HepG2 (cell line): ENCODE data around the gene C1RL. TPM values are rescaled to one million over a fixed set of nuclear protein-coding genes. Genes with fewer than 3 reads are reported as not detected.

ENCODE experiments used
- AGO2 ChIP-seq: fragments of 200-400 bp; formaldehyde crosslinking; optimal IDR thresholded peaks from 2 replicates; pipeline ENCODE3; 2017; ENCODE audit warnings: mild to moderate bottlenecking, low read depth, low read length, moderate library complexity
- ETV5 ChIP-seq: IDR thresholded peaks from 2 replicates; pipeline ENCODE4 v1.6.1; 2018; ENCODE audit warnings: missing biosample characterization, missing genetic modification reagents, inconsistent platforms, borderline replicate concordance
- GABPA ChIP-seq, 2 experiments: IDR thresholded peaks; 2 replicates each; pipeline ENCODE4 v1.6.1; 2011 to 2016; ENCODE audit warnings: low read depth in 2 of 2, low read length in 1 of 2, missing biosample characterization in 1 of 2, missing genetic modification characterization in 1 of 2
- HDAC1 ChIP-seq: sonication (generic); formaldehyde crosslinking; IDR thresholded peaks from 2 replicates; pipeline ENCODE4 v1.5.1; 2020; ENCODE audit warnings: mild to moderate bottlenecking, missing genetic modification reagents
- HNF4G ChIP-seq, 2 experiments: sonication (generic) in 1 of 2; formaldehyde crosslinking in 1 of 2; IDR thresholded peaks; 2 replicates each; pipeline versions ENCODE4 v1.4.0 to v1.6.1; 2011 to 2020; ENCODE audit warnings: borderline replicate concordance in 2 of 2, low read depth in 2 of 2, mild to moderate bottlenecking in 2 of 2, low read length in 1 of 2, missing genetic modification reagents in 1 of 2, moderate library complexity in 1 of 2
- KDM6A ChIP-seq: IDR thresholded peaks from 2 replicates; pipeline ENCODE4 v1.6.1; 2016; ENCODE audit warnings: low read depth
- KLF11 ChIP-seq: IDR thresholded peaks from 2 replicates; pipeline ENCODE4 v1.6.1; 2016; ENCODE audit warnings: missing compliant biosample characterization
- LCORL ChIP-seq, 2 experiments: fragments of 450-650 bp in 1 of 2; sonication (generic) in 1 of 2; formaldehyde crosslinking in 1 of 2; IDR thresholded peaks; 2 replicates each; pipeline versions ENCODE4 v1.5.0 to v1.6.1; 2017 to 2020; ENCODE audit warnings: antibody characterized with exemption in 1 of 2, missing genetic modification reagents in 1 of 2
- NONO ChIP-seq, 2 experiments: fragments of 450-650 bp in 1 of 2; sonication (generic) in 1 of 2; formaldehyde crosslinking in 1 of 2; IDR thresholded peaks in 1 of 2; conservative IDR thresholded peaks in 1 of 2; 2 replicates each; pipeline versions ENCODE4 v1.6.1 to v1.8.0; 2017 to 2022; ENCODE audit warnings: mild to moderate bottlenecking in 1 of 2, missing genetic modification reagents in 1 of 2, moderate library complexity in 1 of 2
- PHF20 ChIP-seq: sonication (generic); formaldehyde crosslinking; IDR thresholded peaks from 2 replicates; pipeline ENCODE4 v1.5.0; 2020; ENCODE audit warnings: mild to moderate bottlenecking, missing genetic modification reagents
- PHF5A ChIP-seq: IDR thresholded peaks from one replicate; pipeline ENCODE4 v1.6.1; 2018; ENCODE audit warnings: low read depth, missing genetic modification reagents; ENCODE audit not compliant: unreplicated experiment
- PITX1 ChIP-seq: sonication (generic); formaldehyde crosslinking; IDR thresholded peaks from 2 replicates; pipeline ENCODE4 v1.5.1; 2020; ENCODE audit warnings: mild to moderate bottlenecking, missing genetic modification reagents
- POGK ChIP-seq: sonication (generic); formaldehyde crosslinking; conservative IDR thresholded peaks from 2 replicates; pipeline ENCODE4 v1.8.0; 2022; ENCODE audit warnings: mild to moderate bottlenecking, moderate library complexity, missing genetic modification reagents
- POGZ ChIP-seq: sonication (generic); formaldehyde crosslinking; IDR thresholded peaks from 2 replicates; pipeline ENCODE4 v1.4.0; 2020; ENCODE audit warnings: mild to moderate bottlenecking, missing genetic modification reagents
- RXRA ChIP-seq: sonication (generic); formaldehyde crosslinking; IDR thresholded peaks from 2 replicates; pipeline ENCODE4 v1.5.1; 2020; ENCODE audit warnings: missing genetic modification reagents
- SP5 ChIP-seq: IDR thresholded peaks from 2 replicates; pipeline ENCODE4 v1.6.1; 2016; ENCODE audit warnings: low read depth, borderline replicate concordance
- SUZ12 ChIP-seq: fragments of 150-350 bp; IDR thresholded peaks from 2 replicates; pipeline ENCODE4 v1.6.1; 2014; ENCODE audit warnings: low read depth, low read length
- TBX2 ChIP-seq: sonication (generic); formaldehyde crosslinking; IDR thresholded peaks from 2 replicates; pipeline ENCODE4 v1.5.0; 2020; ENCODE audit warnings: missing genetic modification reagents, mild to moderate bottlenecking, borderline replicate concordance
- TCF12 ChIP-seq, 2 experiments: fragments of 450-650 bp in 1 of 2; sonication (generic) in 1 of 2; formaldehyde crosslinking in 1 of 2; IDR thresholded peaks; 2 replicates each; pipeline versions ENCODE4 v1.6.1 to v1.8.0; 2017 to 2022; ENCODE audit warnings: antibody characterized with exemption in 1 of 2, mild to moderate bottlenecking in 1 of 2, missing genetic modification reagents in 1 of 2, moderate library complexity in 1 of 2
- ZFP82 ChIP-seq: sonication (generic); formaldehyde crosslinking; IDR thresholded peaks from 2 replicates; pipeline ENCODE4 v1.5.1; 2020; ENCODE audit warnings: mild to moderate bottlenecking, missing genetic modification reagents, borderline replicate concordance
- ZNF12 ChIP-seq: sonication (generic); formaldehyde crosslinking; IDR thresholded peaks from 2 replicates; pipeline ENCODE4 v1.5.0; 2020; ENCODE audit warnings: missing genetic modification reagents
- ZNF160 ChIP-seq: sonication (generic); formaldehyde crosslinking; IDR thresholded peaks from 2 replicates; pipeline ENCODE4 v1.8.0; 2022; ENCODE audit warnings: mild to moderate bottlenecking, inconsistent platforms, missing genetic modification reagents
- ZNF263 ChIP-seq: sonication (generic); formaldehyde crosslinking; IDR thresholded peaks from 2 replicates; pipeline ENCODE4 v1.4.0; 2020; ENCODE audit warnings: missing genetic modification reagents
- ZNF567 ChIP-seq: sonication (generic); formaldehyde crosslinking; IDR thresholded peaks from 2 replicates; pipeline ENCODE4 v1.8.1; 2023; ENCODE audit warnings: mild to moderate bottlenecking, missing genetic modification reagents, borderline replicate concordance
- ZNF614 ChIP-seq: IDR thresholded peaks from 2 replicates; pipeline ENCODE4 v1.6.1; 2018; ENCODE audit warnings: missing biosample characterization, missing genetic modification reagents, inconsistent platforms, borderline replicate concordance
- ZSCAN25 ChIP-seq: sonication (generic); formaldehyde crosslinking; IDR thresholded peaks from 2 replicates; pipeline ENCODE4 v1.8.0; 2022; ENCODE audit warnings: mild to moderate bottlenecking, missing genetic modification reagents
- polyA plus RNA-seq, 8 experiments: library from polyadenylated mRNA; depleted of rRNA in 3 of 8; stranded (reverse) in 7 of 8; unstranded in 1 of 8; fragments of >200 nt; fragmentation: Illumina TruSeq in 4 of 8; extraction: Trizol in 4 of 8; gene quantifications; 2 replicates each; pipeline versions ENCODE4 v1.2.1 to v1.2.3, GENCODE V29; 2011 to 2016; ENCODE audit warnings: low read depth in 4 of 8, missing spikeins in 1 of 8, mixed read lengths in 1 of 8; ENCODE audit not compliant: insufficient read depth in 1 of 8
- total RNA-seq, 5 experiments: library from RNA; depleted of rRNA; stranded (reverse); fragments of >200 nt; fragmentation: Illumina TruSeq; extraction: Trizol; gene quantifications; 2 replicates each; pipeline ENCODE4 v1.2.3, GENCODE V29; 2016; ENCODE audit warnings: low read depth in 1 of 5
- TF ChIP-seq, protein P1 (sequence below): sonication (generic); formaldehyde crosslinking; IDR thresholded peaks from 2 replicates; pipeline ENCODE4 v1.8.1; 2022; ENCODE audit warnings: mild to moderate bottlenecking, missing genetic modification reagents

Gene C1RL
- total and polyA plus RNA-seq, 2 of the 13 experiments (the other 11 are each of a cell fraction or from before 2014, with no cell fraction given), result 28.9 to 53.1 TPM

GRCh38 chr12:7127916-7128626, 19.1 kb upstream of the C1RL start (continued):
- TF ChIP-seq ZNF567 (CRISPR knock-in tag) (peak; percentile 26; the same call in 1 of the 2 replicates), ZNF263 (CRISPR knock-in tag) (peak; percentile 99), HNF4G (IDR thresholded peaks at IDR 0.05; ENCODE audit: borderline replicate concordance, low read depth, low read length) (peak; percentile 96), HNF4G (CRISPR knock-in tag; IDR thresholded peaks at IDR 0.05; ENCODE audit: borderline replicate concordance, low read depth) (peak; percentile 87), POGK (CRISPR knock-in tag) (peak; percentile 24; the same call in 1 of the 2 replicates), PITX1 (peak; percentile 62), ZFP82 (CRISPR knock-in tag) (no peak), HDAC1 (CRISPR knock-in tag) (peak; percentile 68; the same call in 1 of the 2 replicates), TBX2 (CRISPR knock-in tag) (peak; percentile 5; the same call in 1 of the 2 replicates), SP5 (peak; percentile 61; the same call in 1 of the 2 replicates), ZSCAN25 (CRISPR knock-in tag) (peak; percentile 95), GABPA (IDR thresholded peaks at IDR 0.05; ENCODE audit: low read depth, low read length) (peak; percentile 39), GABPA (CRISPR knock-in tag; IDR thresholded peaks at IDR 0.05; ENCODE audit: low read depth) (peak; percentile 68), ETV5 (CRISPR knock-in tag) (peak; percentile 60), AGO2 (peak; percentile 77), LCORL (IDR thresholded peaks at IDR 0.05) (0 out of 2 replicates have a peak, but pooled peaks have one; percentile 25), LCORL (CRISPR knock-in tag; IDR thresholded peaks at IDR 0.05) (peak; percentile 69; the same call in 1 of the 2 replicates), KDM6A (CRISPR knock-in tag) (peak; percentile 63), PHF5A (CRISPR knock-in tag) (peak; percentile 7), NONO (IDR thresholded peaks at IDR 0.05) (no peak), NONO (CRISPR knock-in tag; conservative IDR thresholded peaks at IDR 0.05) (peak; percentile 76), ZNF160 (CRISPR knock-in tag) (no peak), RXRA (CRISPR knock-in tag) (peak; percentile 34), SUZ12 (no peak), TCF12 (IDR thresholded peaks at IDR 0.05) (no peak), TCF12 (CRISPR knock-in tag; IDR thresholded peaks at IDR 0.05) (peak; percentile 74; the same call in 1 of the 2 replicates), ZNF614 (CRISPR knock-in tag) (peak; percentile 44; the same call in 1 of the 2 replicates), KLF11 (CRISPR knock-in tag) (no peak), PHF20 (0 out of 2 replicates have a peak, but pooled peaks have one; percentile 28), ZNF12 (CRISPR knock-in tag) (no peak), POGZ (CRISPR knock-in tag) (peak; percentile 40; the same call in 1 of the 2 replicates)
- TF ChIP-seq, protein P1, sequence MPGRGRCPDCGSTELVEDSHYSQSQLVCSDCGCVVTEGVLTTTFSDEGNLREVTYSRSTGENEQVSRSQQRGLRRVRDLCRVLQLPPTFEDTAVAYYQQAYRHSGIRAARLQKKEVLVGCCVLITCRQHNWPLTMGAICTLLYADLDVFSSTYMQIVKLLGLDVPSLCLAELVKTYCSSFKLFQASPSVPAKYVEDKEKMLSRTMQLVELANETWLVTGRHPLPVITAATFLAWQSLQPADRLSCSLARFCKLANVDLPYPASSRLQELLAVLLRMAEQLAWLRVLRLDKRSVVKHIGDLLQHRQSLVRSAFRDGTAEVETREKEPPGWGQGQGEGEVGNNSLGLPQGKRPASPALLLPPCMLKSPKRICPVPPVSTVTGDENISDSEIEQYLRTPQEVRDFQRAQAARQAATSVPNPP (CRISPR knock-in tag), result 0 out of 2 replicates have a peak, but pooled peaks have one; percentile 34
